Esophagus muscularis mucosa (tissue), 4 donors: Measurements from ENCODE around the gene NALCN. TPM values are rescaled to one million over a fixed set of nuclear protein-coding genes. Genes with fewer than 3 reads are reported as not detected.

Experiments
- DNase-seq: peaks from one replicate; pipeline ENCODE4 v3.0.0-alpha.2; 2017; ENCODE audit errors: extremely low spot score
- H3K27ac ChIP-seq, 4 donors: fragments of 200-600 bp; sonication (generic); replicated peaks in 1 of 4; 1 replicate in 3 of 4; 2 replicates in 1 of 4; pipeline ENCODE4 v1.5.1; 2016 to 2019; ENCODE audit warnings: mild to moderate bottlenecking in 1 of 4
- H3K27me3 ChIP-seq, 4 donors: fragments of 200-600 bp; sonication (generic); one replicate each; pipeline versions ENCODE4 v1.5.1 to v1.6.0; 2016 to 2019
- H3K36me3 ChIP-seq, 4 donors: fragments of 200-600 bp; sonication (generic); one replicate each; pipeline ENCODE4 v1.5.1; 2016 to 2019
- H3K4me1 ChIP-seq, 4 donors: fragments of 200-600 bp; sonication (generic); one replicate each; pipeline ENCODE4 v1.5.1; 2016 to 2019
- H3K4me3 ChIP-seq, 4 donors: fragments of 200-600 bp; sonication (generic); 1 replicate in 2 of 4; 2 replicates in 2 of 4; pipeline ENCODE4 v1.5.1; 2016 to 2019; ENCODE audit warnings: mild to moderate bottlenecking in 4 of 4, moderate library complexity in 1 of 4
- H3K9me3 ChIP-seq, 4 donors: fragments of 200-600 bp; sonication (generic); 1 replicate in 3 of 4; 2 replicates in 1 of 4; pipeline ENCODE4 v1.5.1; 2016 to 2019
- EP300 ChIP-seq: sonication (generic); formaldehyde crosslinking; IDR thresholded peaks from one replicate; pipeline ENCODE4 v1.6.1; 2017; ENCODE audit warnings: antibody characterized with exemption
- POLR2A ChIP-seq: fragments of 450-650 bp; IDR thresholded peaks from one replicate; pipeline ENCODE4 v1.6.1; 2017; ENCODE audit warnings: antibody characterized with exemption, moderate library complexity, mild to moderate bottlenecking, low read depth
- POLR2AphosphoS5 ChIP-seq, 2 donors: sonication (generic); formaldehyde crosslinking; IDR thresholded peaks; one replicate each; pipeline ENCODE4 v1.6.1; 2017; ENCODE audit warnings: antibody characterized with exemption in 2 of 2
- WGBS: methylation state at CpG from one replicate; pipeline ENCODE4 v1.1.5; 2018; 5-methylcytosine and 5-hydroxymethylcytosine counted together
- intact Hi-C: fragments of 100-400 bp; cut with DNase I; formaldehyde crosslinking; loops from one replicate; pipeline ENCODE4 v1.15.1; 2023
- total RNA-seq, 4 donors: library from RNA; depleted of rRNA; stranded (reverse); fragments of >200 nt; gene quantifications; one replicate each; pipeline versions ENCODE4 v1.1.0 to v1.2.1, GENCODE V29; 2016
- TF ChIP-seq, protein P1 (sequence below), 3 experiments: fragments of 200-600 bp in 2 of 3; fragments of 450-650 bp in 1 of 3; sonication (generic) in 2 of 3; IDR thresholded peaks; one replicate each; pipeline ENCODE4 v1.5.1; 2017 to 2019; ENCODE audit warnings: antibody characterized with exemption in 3 of 3, mild to moderate bottlenecking in 2 of 3, moderate library complexity in 1 of 3

NALCN gene
- total RNA-seq, 4 donors from 2014 or later = 0.42 to 0.83 (median 0.54) TPM

DNA sequence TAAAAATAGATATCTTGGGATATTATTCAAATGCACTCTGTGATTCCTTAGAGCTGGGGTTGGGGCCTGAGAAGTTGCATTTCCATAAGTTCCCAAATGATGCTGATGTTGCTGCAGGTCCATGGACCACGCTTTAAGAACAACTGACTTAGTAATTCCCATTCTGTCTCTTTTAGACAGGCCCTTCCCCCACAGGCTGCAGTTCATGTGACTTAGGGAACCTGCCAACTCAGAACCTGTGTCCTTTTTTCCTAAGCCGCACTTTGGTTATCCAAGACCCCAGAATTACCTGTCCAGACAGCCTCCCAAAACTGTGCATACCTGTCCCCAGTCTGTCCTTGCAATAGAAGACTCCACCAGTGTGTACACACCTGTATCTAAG is 34.4 kb upstream of the NALCN start:
- intact Hi-C loops = no loop called here
- WGBS = 90% methylated on average over 2 of the region's 2 CpGs
- H3K4me1 ChIP-seq = peaks cover 0 to 19% (median 12%) of the 10 kb centered on the region in 4 donors
- no peak for TF ChIP-seq POLR2A
- no peak for TF ChIP-seq EP300
- TF ChIP-seq, protein P1, sequence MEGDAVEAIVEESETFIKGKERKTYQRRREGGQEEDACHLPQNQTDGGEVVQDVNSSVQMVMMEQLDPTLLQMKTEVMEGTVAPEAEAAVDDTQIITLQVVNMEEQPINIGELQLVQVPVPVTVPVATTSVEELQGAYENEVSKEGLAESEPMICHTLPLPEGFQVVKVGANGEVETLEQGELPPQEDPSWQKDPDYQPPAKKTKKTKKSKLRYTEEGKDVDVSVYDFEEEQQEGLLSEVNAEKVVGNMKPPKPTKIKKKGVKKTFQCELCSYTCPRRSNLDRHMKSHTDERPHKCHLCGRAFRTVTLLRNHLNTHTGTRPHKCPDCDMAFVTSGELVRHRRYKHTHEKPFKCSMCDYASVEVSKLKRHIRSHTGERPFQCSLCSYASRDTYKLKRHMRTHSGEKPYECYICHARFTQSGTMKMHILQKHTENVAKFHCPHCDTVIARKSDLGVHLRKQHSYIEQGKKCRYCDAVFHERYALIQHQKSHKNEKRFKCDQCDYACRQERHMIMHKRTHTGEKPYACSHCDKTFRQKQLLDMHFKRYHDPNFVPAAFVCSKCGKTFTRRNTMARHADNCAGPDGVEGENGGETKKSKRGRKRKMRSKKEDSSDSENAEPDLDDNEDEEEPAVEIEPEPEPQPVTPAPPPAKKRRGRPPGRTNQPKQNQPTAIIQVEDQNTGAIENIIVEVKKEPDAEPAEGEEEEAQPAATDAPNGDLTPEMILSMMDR (IDR thresholded peaks at IDR 0.05) = no peak
- no peak for TF ChIP-seq POLR2AphosphoS5 (IDR thresholded peaks at IDR 0.05)
- no peak overlapping the region for H3K27ac ChIP-seq
- no peak overlapping the region for H3K4me3 ChIP-seq
- peaks cover 0 to 12% (median 0%) of the 10 kb centered on the region in 4 donors for H3K27me3 ChIP-seq
- H3K9me3 ChIP-seq = no peaks in the 10 kb centered on the region
- H3K36me3 ChIP-seq = no peaks in the 10 kb centered on the region
- no peak for DNase-seq

DNA sequence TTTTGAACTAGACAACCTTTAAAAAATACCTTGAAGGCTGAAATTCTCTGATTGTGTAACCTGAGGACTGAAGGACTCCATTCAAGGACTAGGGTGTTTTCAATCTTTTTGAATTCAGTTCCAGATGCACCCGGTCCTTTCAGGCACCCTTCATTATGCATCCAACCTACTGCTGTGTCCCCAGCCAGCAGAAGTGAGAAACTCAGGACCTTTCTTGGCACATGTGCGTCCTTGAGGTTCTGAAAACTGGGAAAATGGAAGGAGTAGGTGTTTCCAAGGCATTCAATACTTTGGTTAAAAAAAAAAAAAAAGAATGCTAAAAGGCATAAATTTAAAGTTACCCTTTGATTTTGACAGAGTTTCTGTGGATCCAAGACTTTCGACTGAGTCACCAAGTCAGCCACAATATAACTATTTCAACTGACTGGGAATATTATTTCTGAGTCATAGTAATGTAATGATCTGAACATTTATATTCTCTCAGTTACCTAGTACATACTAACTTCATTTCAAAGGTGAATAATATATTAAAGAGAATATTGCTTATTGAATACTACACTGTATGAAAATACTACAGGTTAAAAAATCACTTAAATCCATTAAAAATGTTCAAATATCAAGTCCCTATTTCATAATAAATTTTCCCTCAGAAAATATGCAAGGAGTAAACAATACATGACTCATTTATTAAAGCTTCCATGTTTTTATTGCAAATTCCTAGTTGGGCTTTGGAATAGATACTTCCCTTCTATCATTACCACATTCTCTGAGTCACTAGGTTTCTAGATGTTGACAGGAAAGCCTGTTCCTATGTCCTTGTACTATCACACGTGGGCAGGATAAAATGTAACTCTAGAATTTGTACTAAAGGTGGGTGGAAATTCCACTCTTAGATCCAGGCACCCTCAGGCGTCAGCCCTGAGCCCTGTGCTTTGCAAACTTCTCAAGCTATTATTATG is 33.8 kb upstream of the NALCN start:
- Histone ChIP-seq H3K36me3 (no peaks in the 10 kb centered on the region), H3K27me3 (peaks cover 0 to 12% (median 0%) of the 10 kb centered on the region in 4 donors), H3K4me1 (peaks cover 0 to 19% (median 12%) of the 10 kb centered on the region in 4 donors), H3K9me3 (no peaks in the 10 kb centered on the region), H3K4me3 (no peak overlapping the region), H3K27ac (no peak overlapping the region)
- no peak for TF ChIP-seq POLR2AphosphoS5 (IDR thresholded peaks at IDR 0.05)
- no peak for TF ChIP-seq POLR2A
- TF ChIP-seq, protein P1 (IDR thresholded peaks at IDR 0.05) = no peak
- TF ChIP-seq EP300 = no peak
- DNase-seq = no peak
- intact Hi-C loops = no loop called here
- 56% methylated on average over 5 of the region's 5 CpGs for WGBS

DNA sequence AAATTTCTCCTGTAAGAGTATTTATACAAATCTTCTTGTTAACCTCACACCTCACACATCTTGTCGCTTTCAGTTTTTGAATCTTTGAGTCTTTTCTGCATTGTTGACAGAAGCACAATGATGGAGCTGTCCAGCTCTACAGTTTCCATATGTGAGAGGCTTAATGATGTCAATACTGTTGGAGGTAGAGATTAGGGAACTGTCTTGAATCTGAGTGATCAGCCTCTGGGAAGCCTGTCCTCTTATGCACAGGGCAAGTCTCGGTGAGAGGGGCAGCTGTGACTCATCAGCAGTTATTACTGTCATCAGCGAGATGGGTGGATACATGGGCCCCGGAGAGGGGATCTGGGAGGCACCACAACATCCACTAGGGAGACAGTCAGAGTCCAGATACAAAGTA is 31.5 kb upstream of the NALCN start:
- Histone ChIP-seq H3K36me3 (no peaks in the 10 kb centered on the region), H3K27ac (no peak overlapping the region), H3K4me1 (peaks cover 0 to 7% (median 3%) of the 10 kb centered on the region in 4 donors), H3K9me3 (no peaks in the 10 kb centered on the region), H3K27me3 (peaks cover 0 to 5% (median 0%) of the 10 kb centered on the region in 4 donors), H3K4me3 (no peak overlapping the region)
- no peak for TF ChIP-seq POLR2AphosphoS5 (IDR thresholded peaks at IDR 0.05)
- TF ChIP-seq POLR2A = no peak
- no peak for DNase-seq
- 27% methylated on average over 4 of the region's 4 CpGs for WGBS
- intact Hi-C loops = no loop called here

DNA sequence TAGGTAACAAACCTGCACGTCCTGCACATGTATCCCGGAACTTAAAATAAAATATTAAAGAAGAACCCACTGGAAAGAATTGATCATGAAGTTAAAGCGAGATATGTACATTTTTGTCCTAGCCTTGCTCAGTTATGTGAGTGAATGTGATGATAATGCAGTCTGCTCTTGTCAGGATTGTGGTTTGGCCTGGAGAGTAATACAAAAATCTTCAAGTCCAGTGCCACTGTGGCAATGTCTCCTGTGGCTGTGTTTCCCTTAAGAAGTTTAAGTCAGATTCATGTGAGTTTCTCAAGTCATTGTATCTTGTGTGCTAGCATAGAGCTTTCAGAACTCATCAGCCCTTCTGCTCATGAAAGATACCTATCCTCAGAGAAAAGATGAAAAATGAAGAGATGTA is 18.2 kb upstream of the NALCN start:
- Histone ChIP-seq H3K4me3 (no peak overlapping the region), H3K27ac (no peak overlapping the region), H3K36me3 (no peaks in the 10 kb centered on the region), H3K9me3 (no peaks in the 10 kb centered on the region), H3K27me3 (no peaks in the 10 kb centered on the region), H3K4me1 (no peaks in the 10 kb centered on the region)
- WGBS = 79% methylated on average over 3 of the region's 3 CpGs
- intact Hi-C loops = no loop called here
- TF ChIP-seq POLR2A = no peak
- DNase-seq = no peak

DNA sequence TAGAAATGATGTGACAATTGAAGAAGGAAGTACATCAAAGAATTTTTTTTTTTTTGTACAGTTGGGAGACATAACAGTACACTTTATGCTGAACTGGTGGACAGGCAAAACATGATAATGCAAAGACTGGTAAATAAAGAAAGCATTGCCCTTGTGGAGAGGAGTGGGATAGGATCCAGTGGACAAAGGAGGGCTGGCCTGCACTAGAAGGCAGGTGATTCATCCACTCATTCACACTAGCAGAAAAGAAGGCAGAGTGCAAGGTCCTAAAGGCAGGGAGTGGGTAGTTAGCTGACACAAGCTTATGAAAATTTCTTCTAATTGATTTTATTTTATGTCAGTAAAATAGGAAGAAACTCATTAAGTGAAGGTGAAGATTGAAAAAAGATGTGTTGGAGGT is 17.6 kb upstream of the NALCN start:
- no peak overlapping the region for H3K4me3 ChIP-seq
- no peaks in the 10 kb centered on the region for H3K4me1 ChIP-seq
- H3K36me3 ChIP-seq = no peaks in the 10 kb centered on the region
- H3K9me3 ChIP-seq = no peaks in the 10 kb centered on the region
- H3K27me3 ChIP-seq = no peaks in the 10 kb centered on the region
- intact Hi-C loops = no loop called here
- H3K27ac ChIP-seq = no peak overlapping the region
- no peak for TF ChIP-seq POLR2AphosphoS5 (IDR thresholded peaks at IDR 0.05)
- TF ChIP-seq, protein P1 (IDR thresholded peaks at IDR 0.05) = no peak
- no peak for TF ChIP-seq POLR2A
- TF ChIP-seq EP300 = no peak
- DNase-seq = no peak
